ENCODE results near the gene TRNAU1AP. TPM values are rescaled to one million over a fixed set of nuclear protein-coding genes. Genes with fewer than 3 reads are reported as not detected.
"Not testable (repeated sequence)": the region's sequence is repeated elsewhere in the genome, so short reads cannot be mapped to it uniquely, and the experiment has no call there.

The TRNAU1AP gene
- total RNA-seq, 1 donor from 2014 or later, result 21.5 TPM

DNA sequence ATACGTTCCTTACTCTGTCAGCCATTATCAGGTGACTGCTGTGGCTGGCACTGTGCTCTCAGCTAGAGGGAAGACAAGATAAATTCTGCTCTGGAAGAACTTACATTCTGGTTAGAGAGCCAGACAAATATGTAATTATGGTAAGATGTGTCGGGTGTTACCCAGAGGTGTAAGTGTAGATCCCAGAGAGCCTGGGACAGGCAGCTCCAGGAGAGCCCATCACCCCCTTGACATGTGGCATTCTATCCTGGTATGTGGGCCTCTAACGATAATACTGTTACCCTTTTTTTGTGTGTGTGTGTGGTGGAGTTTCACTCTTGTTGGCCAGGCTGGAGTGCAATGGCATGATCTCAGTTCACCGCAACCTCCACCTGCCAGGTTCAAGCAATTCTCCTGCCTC lies 19.0 kb downstream of the TRNAU1AP start:
- H3K4me1 Mint-ChIP-seq (ENCODE audit: low read depth), result no peaks in the 10 kb centered on the region
- peak overlapping the region; percentile 27 for H3K27ac Mint-ChIP-seq (ENCODE audit: unreplicated experiment)
- no peaks in the 10 kb centered on the region for H3K27me3 Mint-ChIP-seq (ENCODE audit: low read depth)
- H3K4me3 Mint-ChIP-seq (ENCODE audit: unreplicated experiment), result no peak overlapping the region
- peaks cover 17% of the 10 kb centered on the region for H3K36me3 Mint-ChIP-seq (ENCODE audit: low read depth)
- no peak for DNase-seq (ENCODE audit: low spot score)
- H3K9me3 Mint-ChIP-seq (ENCODE audit: low read depth), result no peaks in the 10 kb centered on the region
- TF ChIP-seq, protein P1, sequence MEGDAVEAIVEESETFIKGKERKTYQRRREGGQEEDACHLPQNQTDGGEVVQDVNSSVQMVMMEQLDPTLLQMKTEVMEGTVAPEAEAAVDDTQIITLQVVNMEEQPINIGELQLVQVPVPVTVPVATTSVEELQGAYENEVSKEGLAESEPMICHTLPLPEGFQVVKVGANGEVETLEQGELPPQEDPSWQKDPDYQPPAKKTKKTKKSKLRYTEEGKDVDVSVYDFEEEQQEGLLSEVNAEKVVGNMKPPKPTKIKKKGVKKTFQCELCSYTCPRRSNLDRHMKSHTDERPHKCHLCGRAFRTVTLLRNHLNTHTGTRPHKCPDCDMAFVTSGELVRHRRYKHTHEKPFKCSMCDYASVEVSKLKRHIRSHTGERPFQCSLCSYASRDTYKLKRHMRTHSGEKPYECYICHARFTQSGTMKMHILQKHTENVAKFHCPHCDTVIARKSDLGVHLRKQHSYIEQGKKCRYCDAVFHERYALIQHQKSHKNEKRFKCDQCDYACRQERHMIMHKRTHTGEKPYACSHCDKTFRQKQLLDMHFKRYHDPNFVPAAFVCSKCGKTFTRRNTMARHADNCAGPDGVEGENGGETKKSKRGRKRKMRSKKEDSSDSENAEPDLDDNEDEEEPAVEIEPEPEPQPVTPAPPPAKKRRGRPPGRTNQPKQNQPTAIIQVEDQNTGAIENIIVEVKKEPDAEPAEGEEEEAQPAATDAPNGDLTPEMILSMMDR (IDR thresholded peaks at IDR 0.05), result no peak

DNA sequence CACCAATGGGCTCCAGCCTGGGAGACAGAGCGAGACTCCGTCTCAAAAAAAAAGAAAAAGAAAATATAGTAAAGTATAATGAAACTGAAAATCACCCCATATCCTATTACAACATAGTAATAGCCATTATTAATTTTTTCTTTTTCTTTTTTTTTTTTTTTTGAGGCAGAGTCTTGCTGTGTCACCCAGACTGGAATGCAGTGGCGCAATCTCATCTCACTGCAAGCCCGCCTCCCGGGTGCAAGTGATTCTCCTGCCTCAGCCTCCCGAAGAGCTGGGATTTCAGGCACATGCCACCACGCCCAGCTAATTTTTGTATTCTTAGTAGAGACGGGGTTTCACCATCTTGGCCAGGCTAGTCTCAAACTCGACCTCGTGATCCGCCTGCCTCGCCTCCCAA lies 20.0 kb downstream of the TRNAU1AP start:
- H3K27ac Mint-ChIP-seq (ENCODE audit: unreplicated experiment); H3K27me3 Mint-ChIP-seq (ENCODE audit: low read depth); DNase-seq (ENCODE audit: low spot score); H3K4me3 Mint-ChIP-seq (ENCODE audit: unreplicated experiment); H3K9me3 Mint-ChIP-seq (ENCODE audit: low read depth); H3K4me1 Mint-ChIP-seq (ENCODE audit: low read depth): not testable (repeated sequence)
- H3K36me3 Mint-ChIP-seq (ENCODE audit: low read depth), result peaks cover 18% of the 10 kb centered on the region

DNA sequence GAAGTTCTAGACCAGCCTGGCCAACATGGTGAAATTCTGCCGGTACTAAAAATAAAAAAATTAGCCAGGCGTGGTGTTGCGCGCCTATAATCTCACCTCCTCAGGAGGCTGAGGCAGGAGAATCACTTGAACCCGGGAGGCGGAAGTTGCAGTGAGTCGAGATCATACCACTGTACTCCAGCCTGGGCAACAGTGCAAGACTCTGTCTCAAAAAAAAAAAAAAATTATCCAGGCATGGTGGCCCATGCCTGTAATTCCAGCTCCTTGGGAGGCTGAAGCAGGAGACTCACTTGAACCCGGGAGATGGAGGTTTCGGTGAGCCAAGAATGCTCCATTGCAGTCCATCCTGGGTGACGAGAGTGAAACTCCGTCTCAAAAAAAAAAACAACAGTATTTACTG lies 20.7 kb downstream of the TRNAU1AP start:
- H3K4me3 Mint-ChIP-seq (ENCODE audit: unreplicated experiment), result no peak overlapping the region
- H3K27ac Mint-ChIP-seq (ENCODE audit: unreplicated experiment), result no peak overlapping the region
- H3K9me3 Mint-ChIP-seq (ENCODE audit: low read depth), result no peaks in the 10 kb centered on the region
- DNase-seq (ENCODE audit: low spot score), result no peak
- TF ChIP-seq, protein P1 (IDR thresholded peaks at IDR 0.05), result no peak
- H3K36me3 Mint-ChIP-seq (ENCODE audit: low read depth), result peaks cover 18% of the 10 kb centered on the region
- H3K4me1 Mint-ChIP-seq (ENCODE audit: low read depth), result peaks cover 4% of the 10 kb centered on the region
- no peaks in the 10 kb centered on the region for H3K27me3 Mint-ChIP-seq (ENCODE audit: low read depth)

DNA sequence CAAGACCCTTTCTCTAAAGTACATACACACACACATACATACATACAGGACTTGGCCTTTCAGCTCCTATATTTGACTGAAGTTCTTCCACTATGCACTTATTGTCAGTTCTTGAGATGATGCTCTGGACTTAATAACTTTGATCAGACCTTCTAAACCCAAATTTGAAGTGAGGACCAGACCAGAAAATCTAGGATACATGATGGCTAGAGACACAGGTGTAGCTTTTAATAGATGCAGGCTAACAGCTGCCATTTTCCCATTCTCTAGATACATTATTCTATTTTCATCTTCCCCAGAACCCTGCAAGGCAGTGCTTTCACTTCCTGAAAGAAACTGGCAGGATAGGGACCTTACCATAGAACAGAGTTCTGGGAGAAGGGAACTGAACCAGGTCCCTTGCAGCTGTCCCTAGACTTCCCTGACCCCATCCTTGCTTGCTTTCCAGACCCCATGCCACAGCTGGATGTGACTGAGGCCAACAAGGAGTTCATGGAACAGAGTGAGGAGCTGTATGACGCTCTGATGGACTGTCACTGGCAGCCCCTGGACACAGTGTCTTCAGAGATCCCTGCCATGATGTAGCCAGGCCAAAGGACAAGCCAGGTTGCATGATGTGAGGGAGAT lies 24.3 kb downstream of the TRNAU1AP start:
- no peak overlapping the region for H3K27ac Mint-ChIP-seq (ENCODE audit: unreplicated experiment)
- TF ChIP-seq, protein P1 (IDR thresholded peaks at IDR 0.05), result no peak
- no peaks in the 10 kb centered on the region for H3K9me3 Mint-ChIP-seq (ENCODE audit: low read depth)
- peaks cover 26% of the 10 kb centered on the region for H3K4me1 Mint-ChIP-seq (ENCODE audit: low read depth)
- no peak overlapping the region for H3K4me3 Mint-ChIP-seq (ENCODE audit: unreplicated experiment)
- DNase-seq (ENCODE audit: low spot score), result no peak
- no peaks in the 10 kb centered on the region for H3K27me3 Mint-ChIP-seq (ENCODE audit: low read depth)
- peaks cover 27% of the 10 kb centered on the region for H3K36me3 Mint-ChIP-seq (ENCODE audit: low read depth)

DNA sequence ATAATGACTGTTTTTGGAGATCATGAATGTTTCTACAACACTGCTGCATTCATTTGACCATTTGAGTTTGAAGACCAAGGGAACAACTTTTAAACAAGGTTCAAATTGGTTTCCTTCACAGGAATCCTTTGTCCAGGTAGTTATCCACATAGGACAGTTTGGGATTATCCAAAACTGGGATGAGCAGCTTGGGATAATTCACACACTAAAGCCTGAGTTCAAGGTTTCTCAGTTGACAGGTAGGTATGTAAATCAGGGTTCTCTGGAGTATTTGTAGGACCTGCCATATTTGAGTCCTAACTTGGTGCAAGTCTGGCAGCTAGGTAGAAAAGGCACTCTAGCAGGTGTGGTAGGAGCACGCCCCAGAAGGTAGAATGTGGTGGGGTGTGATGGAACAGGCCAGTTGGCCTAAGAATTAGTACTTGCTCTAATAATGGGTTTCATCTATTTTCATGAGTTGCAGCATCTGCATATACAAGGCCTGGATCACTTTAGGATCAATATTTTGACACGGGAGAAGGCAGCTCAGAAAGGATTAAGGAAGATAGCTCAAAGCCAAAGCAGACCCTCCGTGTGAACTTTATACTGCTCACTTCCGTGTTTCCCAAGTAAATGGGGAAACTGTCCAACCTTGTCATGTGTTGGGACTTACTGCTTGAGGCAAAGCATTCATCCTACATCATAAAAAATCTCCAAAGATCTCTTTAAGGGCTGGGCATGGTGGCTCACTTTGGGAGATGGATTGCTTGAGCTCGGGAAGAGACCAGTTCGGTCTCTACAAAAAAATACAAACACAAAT lies 25.1 kb downstream of the TRNAU1AP start:
- Mint-ChIP-seq H3K4me3 (ENCODE audit: unreplicated experiment) (no peak overlapping the region), H3K9me3 (ENCODE audit: low read depth) (no peaks in the 10 kb centered on the region), H3K36me3 (ENCODE audit: low read depth) (peaks cover 27% of the 10 kb centered on the region), H3K27me3 (ENCODE audit: low read depth) (no peaks in the 10 kb centered on the region), H3K27ac (ENCODE audit: unreplicated experiment) (no peak overlapping the region), H3K4me1 (ENCODE audit: low read depth) (peaks cover 31% of the 10 kb centered on the region)
- TF ChIP-seq, protein P1 (IDR thresholded peaks at IDR 0.05), result no peak
- DNase-seq (ENCODE audit: low spot score), result no peak

Data from chondrocyte (in vitro differentiated cells).